GM23248 (cell line): ENCODE results near the gene NAT8L.

Experiments
- EZH2 ChIP-seq: fragments of 200-600 bp; sonication (generic); IDR thresholded peaks from 2 replicates; pipeline ENCODE4 v1.6.1; 2018; ENCODE audit warnings: antibody characterized with exemption, mild to moderate bottlenecking; ENCODE audit not compliant: insufficient read depth, poor library complexity, severe bottlenecking
- EZH2phosphoT487 ChIP-seq: fragments of 200-600 bp; sonication (generic); IDR thresholded peaks from 2 replicates; pipeline ENCODE4 v1.6.1; 2018; ENCODE audit warnings: antibody characterized with exemption, moderate library complexity, mild to moderate bottlenecking, low read depth; ENCODE audit not compliant: insufficient read depth

- TF ChIP-seq EZH2phosphoT487 (no peak), EZH2 (no peak)
Observed at GRCh38 chr4:2116687-2117400, 57.7 kb downstream of the NAT8L start.
